ENCODE measurements around the gene GPC4. TPM values are rescaled to one million over a fixed set of nuclear protein-coding genes. Genes with fewer than 3 reads are reported as not detected.
A peak's percentile ranks its signal among the peaks of the same experiment; 100 is the strongest.
"Not testable (repeated sequence)": the region's sequence is repeated elsewhere in the genome, so short reads cannot be mapped to it uniquely, and the experiment has no call there.

The GPC4 gene
- polyA plus RNA-seq, 4 donors, result 18.9 to 23.5 (median 20.3) TPM

DNA sequence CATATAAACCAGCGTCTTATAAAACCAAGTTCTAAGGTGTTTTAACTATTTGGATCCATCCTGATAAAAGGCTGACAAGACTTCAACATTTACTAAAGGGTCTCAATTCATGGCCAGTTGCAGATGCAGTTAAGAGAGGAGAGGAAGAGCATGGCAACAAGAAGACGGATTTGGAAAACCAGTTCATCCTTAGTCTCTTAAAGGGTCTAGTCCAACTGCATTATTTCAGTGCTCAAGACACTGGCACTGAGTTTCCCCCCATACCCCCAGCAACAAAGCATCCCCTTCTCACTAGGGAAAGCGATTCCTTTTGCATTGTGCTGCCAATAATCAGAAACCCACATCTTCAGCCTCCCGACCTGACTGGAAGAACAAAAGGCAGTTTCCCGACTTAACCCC, 106.8 kb downstream of the GPC4 start:
- no peak for DNase-seq (ENCODE audit: low read depth in 4 of 4, low spot score in 2 of 4)

DNA sequence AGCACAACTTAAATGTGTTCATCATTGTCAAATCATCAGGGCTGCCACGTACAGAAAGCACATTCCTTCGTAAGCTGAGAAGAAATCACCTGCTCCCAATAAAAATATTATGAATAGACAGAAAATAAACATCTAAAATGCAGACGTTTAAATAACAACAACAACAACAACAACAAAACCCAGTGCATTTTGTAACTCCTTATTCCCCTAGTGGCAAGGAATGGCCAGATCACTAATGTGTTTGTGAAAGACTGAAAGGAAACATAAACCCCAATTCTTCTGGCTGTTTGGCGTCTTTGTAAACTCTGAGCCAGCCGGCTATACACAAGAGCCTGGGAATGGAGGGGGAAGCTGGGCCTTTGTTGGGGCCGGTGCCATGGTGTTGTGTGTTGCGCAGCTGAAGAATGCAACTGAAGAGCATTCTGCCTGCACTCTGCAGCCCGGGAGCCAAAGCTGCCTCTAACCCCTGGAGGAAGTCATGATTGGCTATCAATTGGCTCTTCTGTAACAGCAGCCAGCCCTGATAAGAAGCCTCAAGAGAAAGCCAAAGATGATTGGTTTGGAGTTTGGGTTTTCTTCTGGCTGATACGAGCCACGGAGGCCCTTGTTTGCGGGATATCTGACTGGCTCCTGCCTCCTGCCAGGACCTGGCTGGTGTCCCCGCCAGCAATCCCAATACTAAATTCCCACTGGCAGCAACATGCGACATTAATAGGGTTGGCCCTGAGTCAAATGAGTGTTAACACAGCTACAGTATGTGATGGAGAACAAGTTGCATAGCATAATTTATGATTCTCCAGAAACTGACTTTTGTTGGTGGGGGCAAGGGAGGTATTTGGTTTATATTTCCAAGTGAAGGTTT, 107.4 kb downstream of the GPC4 start:
- DNase-seq (ENCODE audit: low read depth in 4 of 4, low spot score in 2 of 4), result no peak

DNA sequence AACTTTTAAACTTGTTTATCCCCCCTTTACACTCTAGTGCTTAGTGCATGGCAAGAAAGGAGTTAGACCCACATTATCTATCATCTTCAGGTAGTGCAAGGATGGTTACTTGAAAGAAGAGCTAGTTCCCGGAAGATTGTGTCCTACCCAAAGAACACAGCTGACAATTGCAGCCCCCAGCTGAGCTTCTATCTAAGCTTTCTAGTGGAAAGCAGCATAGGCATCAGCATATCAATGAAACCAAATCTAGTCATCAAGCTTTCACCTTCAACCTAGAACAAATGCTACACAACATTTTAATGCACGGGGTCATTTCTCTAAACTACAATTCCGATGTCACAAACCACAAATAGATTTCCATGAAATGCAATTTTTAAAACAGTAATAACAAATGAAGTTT, 108.2 kb downstream of the GPC4 start:
- DNase-seq (ENCODE audit: low read depth in 4 of 4, low spot score in 2 of 4), result no peak

DNA sequence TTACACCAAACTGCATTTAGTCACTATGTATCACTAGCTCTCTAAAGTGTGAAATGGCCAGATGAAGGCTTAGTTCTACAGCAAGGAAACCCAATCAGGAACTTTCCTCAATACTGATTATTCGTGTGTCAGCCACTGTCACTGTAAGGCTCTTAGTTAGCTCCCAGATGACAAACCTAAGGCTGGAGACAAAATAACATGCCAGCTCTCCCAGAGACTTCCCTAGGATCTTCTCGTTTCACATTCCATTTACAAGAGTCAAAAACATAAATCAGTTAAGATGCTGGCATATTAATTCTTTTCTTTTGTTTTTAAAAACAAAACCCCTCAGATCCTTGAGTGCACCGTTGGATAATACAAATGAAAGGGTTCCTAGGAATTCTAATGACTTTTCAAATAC, 109.0 kb downstream of the GPC4 start:
- DNase-seq (ENCODE audit: low read depth in 4 of 4, low spot score in 2 of 4), result no peak

DNA sequence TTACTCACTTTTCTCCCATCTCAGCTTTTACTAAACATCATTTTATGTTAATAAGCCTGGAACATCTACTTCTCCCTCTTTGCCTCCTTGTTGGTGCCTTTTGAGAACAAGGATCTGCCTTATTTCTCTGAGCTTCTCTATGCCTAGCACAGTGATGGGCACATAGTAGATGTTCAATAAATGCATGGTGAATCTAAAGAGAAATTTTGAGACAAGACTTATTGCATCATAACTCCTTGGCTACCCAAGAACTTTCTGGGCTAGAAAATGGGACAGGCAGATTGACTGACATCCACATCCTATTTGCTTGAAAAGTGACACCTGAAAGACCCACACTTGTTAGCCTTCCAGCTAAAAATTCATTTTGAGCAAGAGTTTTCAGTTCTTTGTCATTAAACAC, 109.9 kb downstream of the GPC4 start:
- no peak for DNase-seq (ENCODE audit: low read depth in 4 of 4, low spot score in 2 of 4)

DNA sequence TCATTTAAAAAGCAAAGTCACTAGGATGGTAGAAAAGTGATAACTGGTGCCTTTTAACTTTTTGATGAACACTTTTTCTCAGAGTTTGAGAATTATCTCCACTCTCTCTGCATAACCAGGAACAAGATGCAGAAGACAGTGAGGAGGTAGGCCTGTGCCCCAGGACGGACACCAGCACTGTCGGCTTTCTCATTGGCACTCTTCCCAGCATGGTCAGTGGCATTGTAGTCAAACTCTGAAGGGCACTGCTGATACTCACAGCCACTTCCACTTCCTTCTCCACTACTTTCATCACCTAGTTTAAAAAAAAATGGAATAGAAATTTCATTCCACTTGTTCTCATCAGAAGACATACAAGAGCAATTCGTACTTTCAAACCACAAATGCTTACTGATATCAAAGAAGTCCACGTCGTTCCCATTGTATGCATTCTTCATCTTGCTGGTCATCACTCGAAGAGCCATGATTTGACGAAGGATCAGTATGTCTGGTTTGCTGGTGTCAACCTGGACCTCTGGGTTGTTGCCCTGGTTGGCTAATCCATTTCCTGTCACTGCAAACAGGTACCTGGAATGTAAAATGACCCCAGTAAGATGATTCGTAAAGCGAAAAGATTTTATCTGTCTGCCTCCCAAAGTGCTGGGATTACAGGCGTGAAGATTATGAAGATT, 112.4 kb downstream of the GPC4 start:
- DNase-seq (ENCODE audit: low read depth in 4 of 4, low spot score in 2 of 4), result no peak

DNA sequence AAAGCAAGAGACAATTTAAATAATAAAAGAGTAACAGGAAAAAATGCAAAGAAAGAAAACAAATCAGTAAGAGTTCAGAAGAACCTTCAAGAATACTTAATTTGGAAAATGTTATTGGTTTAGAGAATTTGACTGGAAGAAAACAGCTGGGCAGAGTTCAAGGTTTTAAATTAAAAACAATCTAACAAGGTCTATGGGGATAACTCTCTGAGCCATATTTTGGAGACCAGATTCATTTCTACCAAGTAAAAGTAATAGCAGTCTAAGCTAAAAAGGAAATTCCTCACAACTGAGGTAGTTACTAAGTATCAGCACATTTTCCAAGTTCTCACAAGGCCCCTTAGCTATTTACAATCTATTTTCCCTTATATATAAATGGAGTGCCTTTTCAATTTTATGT, 114.7 kb downstream of the GPC4 start:
- no peak for DNase-seq (ENCODE audit: low read depth in 4 of 4, low spot score in 2 of 4)

DNA sequence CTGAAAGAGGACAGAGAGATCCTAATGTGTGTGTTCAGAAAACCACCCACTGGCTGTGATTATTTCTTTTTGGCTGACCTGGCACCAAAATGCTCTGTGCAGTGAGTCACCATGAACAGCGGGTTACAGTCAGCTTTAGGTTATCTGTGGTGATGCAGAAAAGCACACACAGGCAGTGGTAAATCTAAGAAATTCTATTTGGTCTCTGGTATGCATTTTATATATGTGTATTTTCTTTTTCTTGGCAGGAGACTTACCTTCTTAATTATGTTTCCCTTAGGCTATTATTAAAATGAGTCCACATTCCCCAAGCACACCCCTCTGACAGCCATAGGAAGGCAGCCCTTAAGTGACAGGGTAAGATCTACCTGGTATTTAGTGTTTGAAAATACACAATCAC, 118.0 kb downstream of the GPC4 start:
- no peak for DNase-seq (ENCODE audit: low read depth in 4 of 4, low spot score in 2 of 4)

DNA sequence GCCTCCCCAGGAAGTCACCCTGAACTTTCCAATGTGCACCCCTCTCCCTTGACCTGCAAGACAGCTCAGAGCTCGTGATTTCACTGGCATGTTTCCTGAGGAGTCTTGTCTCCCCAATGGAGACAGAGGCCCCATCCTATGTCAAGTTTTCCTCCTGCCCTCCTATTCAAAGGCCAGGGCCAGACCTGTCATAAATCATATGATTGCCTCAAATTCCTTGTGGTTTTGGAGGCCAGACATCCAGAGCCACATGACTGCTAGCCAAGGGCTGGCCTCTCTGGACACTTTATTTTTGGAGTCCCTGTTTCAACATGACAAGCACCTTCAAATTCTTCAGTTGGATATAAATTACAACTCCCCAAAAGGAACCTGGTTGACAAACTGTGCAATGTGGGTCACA, 121.2 kb downstream of the GPC4 start:
- DNase-seq (ENCODE audit: low read depth in 4 of 4, low spot score in 2 of 4), result no peak

DNA sequence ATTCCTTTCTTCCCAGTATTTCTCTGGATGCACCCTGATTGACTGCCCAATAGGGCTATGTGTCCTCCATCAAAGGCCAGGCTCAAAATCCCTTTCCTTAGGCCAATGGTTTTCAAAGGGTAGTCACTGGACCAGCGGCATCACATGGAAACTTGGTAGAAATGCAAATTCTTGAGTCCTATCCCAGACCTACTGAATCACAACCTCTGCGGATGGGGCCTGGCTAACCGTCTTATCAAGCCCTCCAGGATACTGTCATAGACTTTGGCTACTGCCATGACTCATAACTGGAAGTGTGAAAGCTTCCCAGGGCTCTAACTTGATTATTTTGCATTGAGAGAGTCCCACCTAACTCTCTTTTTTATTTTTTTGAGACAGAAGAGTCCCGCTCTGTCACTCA, 125.2 kb downstream of the GPC4 start:
- no peak for DNase-seq (ENCODE audit: low read depth in 4 of 4, low spot score in 2 of 4)

DNA sequence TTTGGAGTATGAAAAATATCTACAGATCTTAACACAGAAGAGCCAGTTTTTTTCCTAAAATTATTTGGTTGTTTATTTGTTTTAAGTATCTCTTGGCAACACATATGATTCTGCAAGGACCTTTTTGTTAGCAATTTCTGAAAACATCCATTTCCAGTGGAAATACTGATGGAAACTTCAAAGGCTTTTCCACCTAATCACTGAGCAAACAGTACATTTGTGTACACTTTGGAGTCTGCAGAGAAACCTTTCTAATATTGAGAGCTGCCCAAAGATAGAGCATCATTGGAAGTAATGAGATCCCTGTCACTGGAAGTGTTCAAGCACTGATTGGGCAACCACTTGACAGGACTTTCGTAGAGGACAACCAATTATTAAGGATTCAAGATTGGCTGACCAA, 127.4 kb downstream of the GPC4 start:
- no peak for DNase-seq (ENCODE audit: low read depth in 4 of 4, low spot score in 2 of 4)

DNA sequence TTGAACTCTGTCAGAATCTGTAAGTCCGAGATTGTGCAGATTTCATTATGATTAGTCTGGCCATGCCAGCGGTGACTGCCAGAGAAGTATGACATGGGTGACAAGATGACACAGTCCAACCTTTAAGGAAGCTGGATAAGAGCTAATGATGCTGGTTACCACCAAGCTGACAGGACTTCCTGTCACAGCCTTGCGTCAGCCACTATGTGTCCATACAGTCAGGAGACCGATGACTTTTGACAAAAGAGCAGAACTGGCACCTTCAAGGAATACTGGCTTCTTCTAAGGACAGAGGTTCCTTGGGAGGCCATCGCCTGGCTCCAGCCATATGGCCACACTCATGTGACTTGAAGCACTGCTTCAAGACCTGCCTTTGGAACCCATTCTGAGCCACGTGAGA, 129.9 kb downstream of the GPC4 start:
- no peak for DNase-seq (ENCODE audit: low read depth in 4 of 4, low spot score in 2 of 4)

DNA sequence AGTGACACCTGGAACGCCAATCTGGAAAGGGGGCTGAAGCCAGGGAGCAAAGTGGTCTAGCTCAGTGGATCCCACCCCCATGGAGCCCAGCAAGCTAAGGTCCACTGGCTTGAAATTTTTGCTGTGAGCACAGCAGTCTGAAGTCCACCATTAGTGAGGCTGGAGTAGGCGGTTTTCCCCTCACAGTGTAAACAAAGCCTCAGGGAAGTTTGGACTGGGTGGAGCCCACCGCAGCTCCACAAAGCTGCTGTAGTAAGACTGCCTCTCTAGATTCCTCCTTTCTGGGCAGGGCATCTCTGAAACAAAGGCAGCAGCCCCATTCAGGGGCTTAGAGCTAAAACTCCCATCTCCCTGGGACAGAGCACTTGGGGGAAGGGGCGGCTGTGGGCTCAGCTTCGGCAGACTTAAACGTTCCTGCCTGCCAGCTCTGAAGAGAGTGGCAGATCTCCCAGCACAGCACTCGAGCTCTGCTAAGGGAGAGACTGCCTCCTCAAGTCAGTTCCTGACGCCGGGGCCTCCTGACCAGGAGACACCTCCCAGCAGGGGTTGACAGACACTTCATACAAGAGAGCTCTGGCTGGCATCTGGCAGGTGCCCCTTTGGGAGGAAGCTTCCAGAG, 136.1 kb downstream of the GPC4 start:
- DNase-seq (ENCODE audit: low read depth in 4 of 4, low spot score in 2 of 4), result not testable (repeated sequence)

DNA sequence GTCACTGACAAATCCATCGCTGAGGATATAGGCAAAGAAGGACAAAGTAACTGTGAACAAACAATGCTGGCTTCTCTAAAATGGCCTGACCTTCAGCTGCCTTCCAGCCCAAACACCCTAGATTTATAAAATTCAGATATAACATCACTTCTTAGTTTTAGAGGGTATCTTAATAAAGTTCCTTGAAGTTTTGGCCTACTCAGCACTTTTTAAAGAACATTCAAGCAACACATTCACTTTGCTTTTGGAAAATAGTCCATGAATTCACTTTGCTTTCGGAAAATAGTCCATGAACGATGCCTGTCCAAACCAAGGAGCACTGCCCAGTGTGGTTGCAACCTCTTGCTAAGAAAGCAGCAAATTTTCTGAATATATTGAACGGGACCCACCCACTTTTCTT, 142.1 kb downstream of the GPC4 start:
- no peak for DNase-seq (ENCODE audit: low read depth in 4 of 4, low spot score in 2 of 4)

DNA sequence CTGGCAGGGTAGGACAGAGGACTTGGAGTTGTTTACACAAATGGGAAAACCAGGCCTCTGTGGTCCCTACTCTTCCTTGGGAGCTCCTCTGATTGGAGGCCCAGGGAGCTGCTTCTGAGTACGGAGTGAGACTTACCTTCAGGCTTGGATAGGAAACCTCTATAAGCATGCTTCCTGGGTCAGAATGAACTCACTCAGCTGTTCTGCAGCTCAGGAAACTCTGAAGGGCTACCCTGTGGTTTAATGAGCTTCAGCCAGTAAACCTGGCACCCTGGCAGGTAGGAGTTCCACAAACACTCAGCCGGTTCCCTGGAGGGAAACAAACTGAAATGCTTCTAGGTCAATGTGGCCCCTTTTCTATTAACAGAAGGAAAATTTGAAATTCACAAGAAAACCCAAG, 146.1 kb downstream of the GPC4 start:
- no peak for DNase-seq (ENCODE audit: low read depth in 4 of 4, low spot score in 2 of 4)

DNA sequence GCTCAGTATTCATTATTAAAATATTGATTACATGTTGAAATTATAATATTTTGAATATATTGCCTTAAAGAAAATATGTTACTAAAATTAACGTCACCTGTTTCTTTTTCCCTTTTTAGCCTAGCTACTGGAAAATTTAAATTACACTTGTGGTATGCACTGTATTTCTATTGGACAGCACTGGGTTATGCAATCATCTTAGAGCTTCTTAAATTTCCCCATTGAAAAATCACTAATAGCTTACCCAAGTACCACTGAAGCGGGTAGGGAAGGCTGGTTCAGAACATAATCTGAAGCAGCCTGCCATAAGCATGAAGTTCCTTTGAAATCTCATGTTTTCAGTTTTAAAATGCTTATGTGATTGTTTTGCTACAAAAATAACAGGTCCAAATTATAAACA, 147.7 kb downstream of the GPC4 start:
- no peak for DNase-seq (ENCODE audit: low read depth in 4 of 4, low spot score in 2 of 4)

DNA sequence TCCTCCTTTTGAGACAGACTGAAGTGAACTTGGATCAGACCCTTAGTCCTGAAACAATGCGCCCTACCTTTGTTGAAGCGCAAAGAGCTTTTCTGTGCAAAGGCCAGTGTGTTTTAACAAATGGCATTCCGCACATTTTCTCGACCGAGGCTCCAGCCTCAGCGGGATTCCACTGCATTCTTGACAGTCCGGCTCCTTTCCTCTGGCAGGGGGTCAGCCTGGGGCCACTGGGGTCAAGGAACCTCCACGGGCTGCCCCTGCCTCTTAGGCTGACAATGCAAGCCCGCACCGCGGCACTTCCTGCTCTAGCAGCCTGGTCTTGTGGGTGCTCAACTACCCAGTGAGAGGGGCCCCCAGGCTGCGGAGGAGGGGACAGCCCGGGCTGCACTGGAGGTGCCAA, 150.0 kb downstream of the GPC4 start:
- DNase-seq (ENCODE audit: low read depth in 4 of 4, low spot score in 2 of 4), result peak in 2 of 4 donors; percentile 8 to 13

DNA sequence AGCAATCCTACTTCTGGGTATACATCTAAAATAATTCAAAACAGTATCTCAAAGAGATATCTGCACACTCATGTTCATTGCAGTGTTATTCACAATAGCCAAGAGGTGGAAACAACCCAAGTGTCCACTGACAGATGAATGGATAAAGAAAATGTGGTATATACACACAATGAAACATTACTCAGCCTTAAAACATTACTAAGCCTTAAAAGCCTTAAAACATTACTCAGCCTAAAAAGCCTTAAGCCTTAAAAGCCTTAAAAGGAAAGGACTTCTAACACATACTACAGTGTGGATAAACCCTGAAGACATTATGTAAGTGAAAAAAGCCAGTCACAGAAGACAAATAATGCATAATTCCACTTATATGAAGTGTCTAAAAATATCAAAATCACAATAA, 156.8 kb downstream of the GPC4 start:
- no peak for DNase-seq (ENCODE audit: low read depth in 4 of 4, low spot score in 2 of 4)

DNA sequence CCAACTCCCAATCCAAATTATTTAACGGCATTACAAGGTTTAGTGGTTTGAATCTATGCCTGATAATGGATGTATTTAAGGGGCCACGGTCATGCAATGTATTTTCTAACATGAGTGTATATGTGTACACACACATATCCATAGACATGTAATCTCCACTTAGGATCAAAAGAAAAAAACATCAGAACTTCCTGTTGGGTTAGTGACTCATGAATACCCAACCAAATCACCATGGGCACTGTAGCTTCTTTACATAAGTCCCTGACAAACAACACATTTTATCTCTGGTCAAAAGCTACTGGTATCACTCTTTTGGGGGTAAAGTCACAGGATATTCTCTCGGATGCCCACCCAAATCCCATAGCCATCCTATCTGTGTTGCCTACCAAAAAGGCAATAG, 160.6 kb downstream of the GPC4 start:
- no peak for DNase-seq (ENCODE audit: low read depth in 4 of 4, low spot score in 2 of 4)

DNA sequence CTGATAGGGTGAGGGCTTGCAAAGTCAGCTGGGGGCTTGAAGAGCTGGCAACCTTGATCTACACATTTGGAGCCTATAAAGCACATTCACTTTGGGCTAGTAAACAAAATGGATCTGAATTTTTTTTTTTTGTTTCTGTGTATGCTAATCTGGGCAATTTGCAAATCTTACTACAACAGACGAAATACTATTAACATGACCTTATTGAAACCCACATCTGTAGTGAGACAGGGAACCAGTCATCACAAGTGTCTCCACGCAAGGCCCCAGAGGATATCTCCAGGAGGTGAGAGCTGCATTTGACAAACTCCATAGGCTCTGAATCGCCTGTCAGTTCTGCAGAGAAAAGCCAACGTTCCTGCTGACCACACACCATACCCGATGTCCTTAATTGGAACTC, 164.1 kb downstream of the GPC4 start:
- no peak for DNase-seq (ENCODE audit: low read depth in 4 of 4, low spot score in 2 of 4)

DNA sequence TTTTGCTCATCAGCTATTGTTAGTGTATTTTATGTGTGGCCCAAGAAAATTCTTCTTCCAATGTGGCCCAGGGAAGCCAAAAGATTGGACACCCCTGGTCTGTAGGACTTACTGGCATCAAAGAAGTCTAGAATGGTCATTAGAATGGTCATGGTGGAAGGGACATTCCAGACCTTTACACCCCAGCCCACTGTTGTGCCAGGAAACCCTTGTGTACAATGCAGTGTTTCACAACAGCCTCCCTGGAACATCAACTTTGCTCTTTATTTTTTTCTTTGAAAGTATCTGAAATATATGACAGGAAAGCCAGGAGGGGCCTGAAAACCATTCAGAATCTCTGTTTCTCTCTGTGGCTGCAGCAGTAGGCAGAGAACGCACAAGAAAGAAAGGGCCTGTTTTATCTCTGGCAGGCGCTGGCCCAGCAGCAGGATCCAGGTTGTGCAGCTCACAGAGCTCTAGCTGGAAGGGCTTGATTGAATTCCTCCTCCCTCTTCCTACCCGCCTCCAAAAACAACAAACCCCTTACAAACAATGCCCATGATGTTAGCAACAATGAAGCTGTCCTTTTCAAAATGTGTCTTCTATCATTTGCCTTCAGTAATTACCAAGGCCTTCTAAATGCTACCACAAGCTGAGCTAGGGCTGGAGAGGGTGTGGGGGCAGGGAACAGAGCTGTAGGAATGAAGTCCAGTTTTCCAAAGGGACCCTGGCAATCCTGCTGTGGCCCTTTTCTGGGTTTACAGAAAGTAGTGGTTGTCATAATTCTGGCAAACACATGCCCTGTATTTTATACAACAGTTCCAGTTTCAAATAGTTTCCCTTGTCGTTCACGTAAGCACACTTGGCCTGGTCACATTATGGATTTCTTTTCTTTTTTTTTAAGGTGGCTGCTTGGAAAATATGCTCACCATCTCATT, 164.8 kb downstream of the GPC4 start:
- no peak for DNase-seq (ENCODE audit: low read depth in 4 of 4, low spot score in 2 of 4)

All from left renal cortex interstitium (tissue), 4 donors.